ENCODE results near the gene KDM4F.

- no peak for TF ChIP-seq POLR2AphosphoS5 (IDR thresholded peaks at IDR 0.05; ENCODE audit: low read depth, low read length)
- no peak for TF ChIP-seq POLR2A (IDR thresholded peaks at IDR 0.05; ENCODE audit: low read depth, low read length)
- TF ChIP-seq TAF1 (IDR thresholded peaks at IDR 0.05; ENCODE audit: borderline replicate concordance, low read depth, low read length) = no peak
These were observed 39.9 kb downstream of the KDM4F start for GRCh38 chr11:95088946-95089619.
